IPS-15b (cell line): ENCODE results near the gene ZNF200.
A peak's percentile ranks its signal among the peaks of the same experiment; 100 is the strongest.

ENCODE experiments used
- H3K27me3 ChIP-seq: one replicate; pipeline ENCODE4 v1.6.1; 2013; ENCODE audit warnings: low read length; ENCODE audit not compliant: control insufficient read depth, insufficient read depth
- H3K36me3 ChIP-seq: one replicate; pipeline ENCODE4 v1.6.1; 2013; ENCODE audit warnings: low read length; ENCODE audit not compliant: control insufficient read depth, insufficient read depth
- H3K4me1 ChIP-seq: one replicate; pipeline ENCODE4 v1.6.1; 2013; ENCODE audit warnings: mild to moderate bottlenecking, low read length; ENCODE audit not compliant: control insufficient read depth, insufficient read depth
- H3K4me3 ChIP-seq: one replicate; pipeline ENCODE4 v1.5.1; 2013; ENCODE audit warnings: low read depth, low read length
- H3K9ac ChIP-seq: one replicate; pipeline ENCODE4 v1.6.1; 2013; ENCODE audit warnings: low read depth, mild to moderate bottlenecking, low read length
- H3K9me3 ChIP-seq: one replicate; pipeline ENCODE4 v1.6.1; 2013; ENCODE audit warnings: mild to moderate bottlenecking, low read length; ENCODE audit not compliant: control insufficient read depth, insufficient read depth

Gene ZNF200

GRCh38 chr16:3193221-3194212 is 41.4 kb downstream of the ZNF200 start:
- Histone ChIP-seq H3K9me3 (no peaks in the 10 kb centered on the region), H3K27me3 (peaks cover 25% of the 10 kb centered on the region), H3K9ac (no peak overlapping the region), H3K36me3 (no peaks in the 10 kb centered on the region), H3K4me1 (peaks cover 8% of the 10 kb centered on the region), H3K4me3 (no peak overlapping the region)

GRCh38 chr16:3192476-3193019 is 42.4 kb downstream of the ZNF200 start:
- peaks cover 8% of the 10 kb centered on the region for H3K4me1 ChIP-seq
- H3K9ac ChIP-seq, result no peak overlapping the region
- no peaks in the 10 kb centered on the region for H3K36me3 ChIP-seq
- peak overlapping the region; percentile 39 for H3K4me3 ChIP-seq
- no peaks in the 10 kb centered on the region for H3K9me3 ChIP-seq
- peaks cover 21% of the 10 kb centered on the region for H3K27me3 ChIP-seq

- Histone ChIP-seq H3K9ac (no peak overlapping the region), H3K9me3 (no peaks in the 10 kb centered on the region), H3K4me3 (peak overlapping the region; percentile 66), H3K4me1 (peaks cover 10% of the 10 kb centered on the region), H3K27me3 (peaks cover 29% of the 10 kb centered on the region), H3K36me3 (no peaks in the 10 kb centered on the region)
These were observed 44.0 kb downstream of the ZNF200 start for GRCh38 chr16:3190949-3191353.

- H3K27me3 ChIP-seq, result peaks cover 30% of the 10 kb centered on the region
- H3K4me3 ChIP-seq, result peak overlapping the region; percentile 66
- H3K36me3 ChIP-seq, result no peaks in the 10 kb centered on the region
- no peaks in the 10 kb centered on the region for H3K9me3 ChIP-seq
- H3K4me1 ChIP-seq, result peaks cover 10% of the 10 kb centered on the region
- no peak overlapping the region for H3K9ac ChIP-seq
These were observed 45.1 kb downstream of the ZNF200 start for GRCh38 chr16:3189869-3190268.

- no peak overlapping the region for H3K9ac ChIP-seq
These were observed 45.8 kb downstream of the ZNF200 start for GRCh38 chr16:3188925-3189825.

GRCh38 chr16:3188675-3188924 is 46.4 kb downstream of the ZNF200 start:
- Histone ChIP-seq H3K4me1 (peaks cover 10% of the 10 kb centered on the region), H3K36me3 (no peaks in the 10 kb centered on the region), H3K9me3 (no peaks in the 10 kb centered on the region), H3K4me3 (peak overlapping the region; percentile 66), H3K27me3 (peaks cover 33% of the 10 kb centered on the region), H3K9ac (no peak overlapping the region)

More at GRCh38 chr16:3188925-3189825, 45.8 kb downstream of the ZNF200 start:
- no peaks in the 10 kb centered on the region for H3K36me3 ChIP-seq
- H3K4me1 ChIP-seq, result peaks cover 10% of the 10 kb centered on the region
- H3K4me3 ChIP-seq, result peak overlapping the region; percentile 66
- no peaks in the 10 kb centered on the region for H3K9me3 ChIP-seq
- H3K27me3 ChIP-seq, result peaks cover 30% of the 10 kb centered on the region

GRCh38 chr16:3187798-3188674 is 46.9 kb downstream of the ZNF200 start, which contains the start of gene OR1F1:
Gene OR1F1 (plus strand): TSS chr16:3188204.
- peaks cover 10% of the 10 kb centered on the region for H3K4me1 ChIP-seq
- H3K27me3 ChIP-seq, result peaks cover 38% of the 10 kb centered on the region
- no peaks in the 10 kb centered on the region for H3K9me3 ChIP-seq
- H3K4me3 ChIP-seq, result peak within 1 kb of the TSS; percentile 66
- no peaks in the 10 kb centered on the region for H3K36me3 ChIP-seq
- peak within 1 kb of the TSS; percentile 71 for H3K9ac ChIP-seq

- H3K4me1 ChIP-seq, result peaks cover 10% of the 10 kb centered on the region
- no peak overlapping the region for H3K9ac ChIP-seq
- peak overlapping the region; percentile 48 for H3K4me3 ChIP-seq
- H3K9me3 ChIP-seq, result no peaks in the 10 kb centered on the region
- H3K36me3 ChIP-seq, result no peaks in the 10 kb centered on the region
- H3K27me3 ChIP-seq, result peaks cover 43% of the 10 kb centered on the region
These were observed 47.8 kb downstream of the ZNF200 start for GRCh38 chr16:3186946-3187690.

- Histone ChIP-seq H3K36me3 (no peaks in the 10 kb centered on the region), H3K4me1 (peaks cover 2% of the 10 kb centered on the region), H3K9me3 (no peaks in the 10 kb centered on the region), H3K9ac (peak overlapping the region; percentile 24), H3K4me3 (peak overlapping the region; percentile 91), H3K27me3 (peaks cover 56% of the 10 kb centered on the region)
These were observed 51.4 kb downstream of the ZNF200 start for GRCh38 chr16:3183445-3184139.
